SW 1271 (cell line): ENCODE measurements around the gene COA8.

Experiments used
- DNase-seq, 2 experiments: peaks; one replicate each; lab custom pipeline; 2025; lab: John Stamatoyannopoulos, UW

Gene COA8

GRCh38 chr14:103536693-103537092 is 26.1 kb upstream of the COA8 start:
- DNase-seq, result no peak

- DNase-seq, result no peak
Measured at GRCh38 chr14:103537175-103537990, 25.4 kb upstream of the COA8 start.

- no peak for DNase-seq
Measured at GRCh38 chr14:103538291-103539055, 24.3 kb upstream of the COA8 start.

DNA sequence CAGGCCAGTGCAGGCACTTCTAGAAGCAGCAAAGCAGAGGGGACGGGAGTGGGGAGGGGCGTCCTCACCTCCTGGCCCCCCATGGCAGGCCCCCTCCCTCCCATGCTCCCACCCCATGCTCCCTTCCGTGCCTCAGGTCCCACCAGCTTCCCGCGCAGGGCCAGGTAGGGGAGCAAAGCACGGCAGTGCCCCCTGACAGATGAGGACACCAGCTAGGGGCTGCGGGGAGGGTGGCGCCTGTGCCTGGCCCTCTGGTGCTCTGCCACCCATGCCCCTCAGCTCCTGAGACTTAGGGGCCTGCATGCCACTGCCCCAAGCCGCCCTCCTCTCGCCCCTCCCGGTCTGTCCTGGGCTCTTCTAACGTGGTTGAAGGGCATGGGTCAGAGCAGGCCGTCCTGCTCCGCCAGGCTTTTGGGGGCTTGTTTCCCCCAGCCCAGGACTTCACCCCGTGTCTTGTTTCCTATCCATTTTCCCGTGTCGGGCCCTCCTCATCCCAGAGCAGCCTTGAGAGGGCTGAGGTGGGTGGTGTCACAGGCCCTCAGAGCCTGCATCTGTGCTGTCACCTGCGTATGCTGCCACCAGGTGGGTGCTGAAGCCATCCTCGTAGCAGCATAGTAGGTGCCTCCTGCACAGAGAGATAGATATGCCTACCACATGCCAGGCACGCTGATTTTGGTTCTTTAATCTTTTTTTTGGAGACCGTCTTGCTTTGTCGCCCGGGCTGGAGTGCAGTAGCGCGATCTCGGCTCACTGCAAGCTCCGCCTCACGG is 23.5 kb upstream of the COA8 start:
- no peak for DNase-seq

- no peak for DNase-seq
Measured at GRCh38 chr14:103540821-103541708, 21.7 kb upstream of the COA8 start.

DNA sequence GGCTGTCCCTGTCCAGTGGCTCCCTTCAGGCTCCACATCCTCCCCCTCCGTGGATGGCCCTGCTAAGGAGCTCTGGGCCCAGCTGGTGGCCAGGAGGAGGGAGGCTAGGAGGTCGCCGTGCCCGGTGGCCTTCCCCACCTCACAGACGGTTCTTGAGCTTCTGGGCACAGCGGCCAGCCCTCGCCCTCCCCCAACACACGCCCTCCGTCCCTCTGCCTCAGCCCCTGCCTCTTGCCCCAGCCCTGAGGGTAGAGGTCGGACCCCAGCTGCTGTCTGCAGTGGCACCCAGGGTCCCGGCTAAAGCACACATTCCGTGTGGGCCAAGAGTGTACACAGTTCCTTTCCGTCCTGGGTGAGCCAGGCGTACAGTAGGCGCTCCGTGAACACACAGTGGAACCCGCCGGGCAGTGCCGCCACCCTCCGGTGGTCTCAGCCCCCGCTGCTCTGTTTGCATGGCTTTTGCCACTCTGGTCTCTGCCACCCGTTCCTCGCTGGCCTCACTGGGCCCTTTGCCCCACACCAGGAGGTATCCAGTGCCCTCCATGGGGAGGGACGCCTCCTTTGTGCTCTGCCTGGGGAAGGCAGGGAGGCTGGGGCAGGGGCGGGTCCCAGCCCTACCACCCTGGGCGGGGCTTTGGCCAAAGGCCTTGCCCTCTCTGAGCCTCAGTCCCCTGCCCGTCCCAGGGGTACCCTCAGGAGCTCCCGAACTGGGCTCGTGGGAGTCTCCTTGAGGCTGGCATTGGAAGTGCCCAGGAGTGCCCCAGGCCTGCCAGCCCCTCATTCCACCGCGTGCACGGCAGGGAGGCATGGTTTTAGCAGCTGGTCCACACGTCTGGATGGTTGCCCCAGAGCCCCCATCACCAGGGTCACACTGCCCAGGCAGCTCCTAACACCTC is 20.8 kb upstream of the COA8 start:
- no peak for DNase-seq

DNA sequence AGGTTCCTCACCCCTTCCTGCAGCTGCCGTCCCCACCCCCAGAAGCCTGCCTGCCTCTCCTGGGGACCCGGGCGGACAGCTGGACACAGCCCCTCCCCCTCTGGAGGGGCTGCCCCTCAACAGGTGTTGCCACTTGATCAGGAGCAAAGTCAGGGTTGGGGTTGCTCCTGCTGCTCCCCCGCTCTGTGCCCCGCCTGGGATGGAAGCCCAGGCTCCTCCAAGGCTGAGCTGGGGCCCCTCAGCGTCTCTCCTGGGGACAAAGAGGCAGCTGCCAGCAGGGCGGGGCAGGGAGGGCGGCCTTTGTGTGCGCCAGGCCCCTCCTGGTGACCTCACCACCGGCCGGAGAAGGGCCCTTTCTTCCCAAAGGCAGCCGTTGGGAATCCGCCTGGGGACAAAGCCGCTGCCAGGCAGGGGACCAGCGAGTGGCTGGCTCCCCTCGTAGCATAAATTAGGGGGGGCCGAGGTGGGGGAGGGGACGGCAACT is 20.1 kb upstream of the COA8 start:
- DNase-seq, result no peak

- DNase-seq, result no peak
Measured at GRCh38 chr14:103543140-103543539, 19.6 kb upstream of the COA8 start.

GRCh38 chr14:103543721-103544387 is 18.9 kb upstream of the COA8 start:
- no peak for DNase-seq

DNA sequence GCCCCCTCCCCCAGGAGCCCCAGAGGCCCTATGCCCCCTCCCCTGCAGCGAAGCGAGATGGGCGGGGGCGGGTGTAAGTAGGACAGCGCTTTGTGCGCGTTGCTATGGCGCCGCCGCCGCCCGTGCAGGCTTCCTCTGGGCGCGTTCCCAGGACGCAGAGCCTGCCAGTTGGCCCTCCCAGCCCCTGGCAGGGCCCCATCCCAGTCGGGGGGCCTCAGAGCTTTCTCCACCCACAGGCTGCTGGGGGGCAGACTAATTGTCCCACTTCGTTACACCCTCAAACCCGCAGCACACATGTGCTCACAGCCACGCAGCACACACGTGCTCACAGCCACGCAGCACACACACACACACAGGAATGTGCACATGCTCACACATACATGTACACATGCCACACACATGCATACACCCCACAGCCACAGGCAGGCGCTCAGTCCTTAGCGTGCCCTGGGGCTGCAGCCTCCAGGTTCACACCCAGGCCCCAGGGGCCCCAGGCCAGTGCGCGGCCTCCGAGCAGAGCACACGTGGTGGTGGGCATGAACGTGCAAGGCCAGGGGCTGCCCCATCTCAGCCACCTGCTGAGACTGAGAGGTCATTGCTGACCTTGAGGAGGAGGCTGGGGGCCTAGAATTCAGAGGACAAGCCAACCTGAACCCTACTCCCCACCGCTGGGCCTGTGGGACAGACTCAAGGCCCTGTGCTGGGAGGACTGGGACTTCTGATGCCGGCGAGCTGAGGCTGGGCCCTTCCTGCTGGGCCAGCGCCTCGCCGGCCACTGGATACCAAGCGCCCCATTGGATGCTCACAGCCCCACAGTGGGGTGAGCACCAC is 18.2 kb upstream of the COA8 start:
- no peak for DNase-seq

DNA sequence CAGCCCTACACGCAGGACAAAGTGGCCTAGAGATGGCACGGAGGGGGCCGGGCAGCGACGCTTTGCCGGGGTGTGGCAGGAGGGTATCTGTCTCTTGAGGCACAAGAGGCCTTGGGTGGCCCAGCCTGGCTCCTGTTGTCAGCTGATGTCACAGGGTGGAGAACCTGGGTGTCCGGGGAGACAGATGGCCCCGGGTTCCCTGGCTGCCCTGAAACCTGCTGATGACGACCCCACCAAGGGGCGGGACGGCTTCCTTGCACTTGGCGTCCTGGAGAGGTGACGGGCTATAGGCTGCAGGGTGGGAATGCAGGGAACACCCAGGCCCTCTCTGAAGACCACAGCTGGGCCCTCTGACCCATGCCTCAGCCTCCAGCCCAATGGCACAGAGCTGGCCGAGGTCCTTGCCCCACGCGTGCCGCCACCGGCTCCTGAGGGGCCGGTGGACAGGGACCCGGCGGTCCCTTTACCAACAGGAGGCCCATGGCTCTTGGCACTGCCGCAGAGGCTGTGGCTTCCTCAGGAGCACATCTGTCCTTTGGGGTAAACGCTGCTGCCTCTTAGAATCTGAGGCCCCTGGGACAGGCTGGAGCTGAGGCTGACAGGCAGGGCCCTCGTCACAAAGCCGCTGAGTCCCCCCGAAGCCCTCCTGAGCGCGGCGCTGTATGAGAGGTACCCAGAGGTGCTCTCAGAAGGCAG is 17.4 kb upstream of the COA8 start:
- DNase-seq, result no peak

GRCh38 chr14:103545915-103546651 is 16.7 kb upstream of the COA8 start:
- no peak for DNase-seq

GRCh38 chr14:103546652-103547454 is 15.9 kb upstream of the COA8 start:
- DNase-seq, result peak in 1 of 2 experiments; percentile 22

DNA sequence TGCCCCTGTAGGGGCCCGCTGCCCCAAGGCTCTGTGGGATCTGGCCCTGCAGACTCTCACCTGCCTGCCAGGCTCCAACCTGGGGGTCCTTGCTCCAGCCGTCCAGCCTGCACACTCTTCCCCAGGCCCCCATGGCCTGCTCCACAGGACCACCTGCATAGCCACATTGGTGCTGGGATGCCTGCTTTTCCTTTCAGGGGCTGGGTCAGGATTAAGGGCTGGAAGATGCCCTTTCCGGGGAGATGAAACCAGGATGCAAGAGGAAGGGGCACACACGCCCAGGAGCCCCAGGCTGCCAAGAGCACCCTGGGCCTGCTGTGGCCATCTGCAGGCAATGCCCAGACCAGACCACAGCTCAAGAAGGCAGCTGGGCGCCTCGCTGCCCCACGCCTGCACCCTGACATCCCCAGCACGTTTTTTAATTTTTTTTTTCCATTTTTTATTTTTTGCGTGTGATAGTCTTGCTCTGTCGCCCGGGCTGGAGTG is 15.3 kb upstream of the COA8 start:
- no peak for DNase-seq

DNA sequence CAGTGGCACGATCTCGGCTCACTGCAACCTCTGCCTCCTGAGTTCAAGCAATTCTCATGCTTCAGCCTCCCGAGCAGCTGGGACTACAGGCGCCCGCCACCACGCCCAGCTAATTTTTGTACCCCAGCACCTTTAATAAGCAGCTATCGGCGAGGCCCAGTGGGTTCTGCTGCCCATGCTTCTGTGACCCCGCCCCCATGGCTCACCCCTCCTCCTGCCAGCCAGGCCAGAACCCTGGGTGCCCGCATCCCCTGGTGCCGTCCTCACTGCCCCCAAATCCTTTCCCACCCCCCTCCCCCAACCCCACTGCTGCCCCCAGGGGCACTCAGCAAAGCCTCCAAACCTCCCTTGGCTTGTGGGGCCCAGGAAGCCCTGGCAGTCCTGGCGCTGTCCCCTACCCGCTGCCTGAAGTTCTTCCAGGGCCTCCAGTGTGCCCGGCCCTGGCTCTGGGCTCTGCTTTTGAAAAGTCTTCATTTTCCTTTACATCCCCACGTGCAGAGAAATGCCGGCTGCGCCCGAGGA is 14.8 kb upstream of the COA8 start:
- no peak for DNase-seq
